Kidney epithelial cell (primary cell): Measurements from ENCODE around the gene SMYD2. TPM values are rescaled to one million over a fixed set of nuclear protein-coding genes. Genes with fewer than 3 reads are reported as not detected.
A peak's percentile ranks its signal among the peaks of the same experiment; 100 is the strongest.

Source experiments
- DNase-seq: peaks from one replicate; pipeline ENCODE4 v3.0.0-alpha.2; 2010; ENCODE audit warnings: low read depth
- H3K27me3 ChIP-seq: 2 replicates; pipeline ENCODE4 v1.6.0; 2011; ENCODE audit warnings: low read length; ENCODE audit not compliant: control insufficient read depth, insufficient read depth
- H3K36me3 ChIP-seq: 2 replicates; pipeline ENCODE4 v1.5.1; 2011; ENCODE audit warnings: low read length; ENCODE audit not compliant: control insufficient read depth, insufficient read depth
- H3K4me3 ChIP-seq: 2 replicates; pipeline ENCODE4 v1.5.1; 2011; ENCODE audit warnings: low read depth, mild to moderate bottlenecking, control low read depth, low read length
- CTCF ChIP-seq: IDR thresholded peaks from 2 replicates; pipeline ENCODE4 v1.5.1; 2011; ENCODE audit warnings: mild to moderate bottlenecking, moderate library complexity, low read length, control low read depth, inconsistent platforms; ENCODE audit not compliant: insufficient read depth, poor library complexity, severe bottlenecking
- total RNA-seq: library from RNA; depleted of rRNA; stranded (reverse); fragments of >200 nt; gene quantifications from 2 replicates; pipeline ENCODE4 v1.2.3, GENCODE V29; 2015

Gene SMYD2
- total RNA-seq, 1 donor from 2014 or later: 54.7 TPM

- DNase-seq: peak; percentile 60
- H3K4me3 ChIP-seq: no peak overlapping the region
- H3K36me3 ChIP-seq: no peaks in the 10 kb centered on the region
- no peak for TF ChIP-seq CTCF
- H3K27me3 ChIP-seq: no peaks in the 10 kb centered on the region
Observed at GRCh38 chr1:214337511-214337910, 56.6 kb downstream of the SMYD2 start.

GRCh38 chr1:214338212-214338611 lies 57.3 kb downstream of the SMYD2 start:
- Histone ChIP-seq H3K36me3 (no peaks in the 10 kb centered on the region), H3K4me3 (no peak overlapping the region), H3K27me3 (no peaks in the 10 kb centered on the region)
- no peak for TF ChIP-seq CTCF
- DNase-seq: no peak

GRCh38 chr1:214341459-214341858 lies 60.5 kb downstream of the SMYD2 start:
- H3K27me3 ChIP-seq: no peaks in the 10 kb centered on the region
- no peaks in the 10 kb centered on the region for H3K36me3 ChIP-seq
- H3K4me3 ChIP-seq: no peak overlapping the region
- DNase-seq: no peak
- no peak for TF ChIP-seq CTCF

GRCh38 chr1:214341932-214342331 lies 61.0 kb downstream of the SMYD2 start:
- Histone ChIP-seq H3K36me3 (no peaks in the 10 kb centered on the region), H3K27me3 (no peaks in the 10 kb centered on the region), H3K4me3 (no peak overlapping the region)
- no peak for DNase-seq
- no peak for TF ChIP-seq CTCF

GRCh38 chr1:214342525-214342924 lies 61.6 kb downstream of the SMYD2 start:
- no peaks in the 10 kb centered on the region for H3K27me3 ChIP-seq
- no peak for DNase-seq
- TF ChIP-seq CTCF: no peak
- no peaks in the 10 kb centered on the region for H3K36me3 ChIP-seq
- H3K4me3 ChIP-seq: no peak overlapping the region

- H3K4me3 ChIP-seq: no peak overlapping the region
Observed at GRCh38 chr1:214344897-214345296, 63.9 kb downstream of the SMYD2 start.

More at GRCh38 chr1:214344897-214345296, 63.9 kb downstream of the SMYD2 start:
- TF ChIP-seq CTCF: no peak
- no peak for DNase-seq
- Histone ChIP-seq H3K36me3 (peaks cover 3% of the 10 kb centered on the region), H3K27me3 (no peaks in the 10 kb centered on the region)
